NCI-H1417 (cell line): ENCODE data around the gene CCNI2.
A peak's percentile ranks its signal among the peaks of the same experiment; 100 is the strongest.

Source experiments
- DNase-seq, 3 experiments: peaks; one replicate each; lab custom pipeline; 2025; lab: John Stamatoyannopoulos, UW

Gene CCNI2

DNA sequence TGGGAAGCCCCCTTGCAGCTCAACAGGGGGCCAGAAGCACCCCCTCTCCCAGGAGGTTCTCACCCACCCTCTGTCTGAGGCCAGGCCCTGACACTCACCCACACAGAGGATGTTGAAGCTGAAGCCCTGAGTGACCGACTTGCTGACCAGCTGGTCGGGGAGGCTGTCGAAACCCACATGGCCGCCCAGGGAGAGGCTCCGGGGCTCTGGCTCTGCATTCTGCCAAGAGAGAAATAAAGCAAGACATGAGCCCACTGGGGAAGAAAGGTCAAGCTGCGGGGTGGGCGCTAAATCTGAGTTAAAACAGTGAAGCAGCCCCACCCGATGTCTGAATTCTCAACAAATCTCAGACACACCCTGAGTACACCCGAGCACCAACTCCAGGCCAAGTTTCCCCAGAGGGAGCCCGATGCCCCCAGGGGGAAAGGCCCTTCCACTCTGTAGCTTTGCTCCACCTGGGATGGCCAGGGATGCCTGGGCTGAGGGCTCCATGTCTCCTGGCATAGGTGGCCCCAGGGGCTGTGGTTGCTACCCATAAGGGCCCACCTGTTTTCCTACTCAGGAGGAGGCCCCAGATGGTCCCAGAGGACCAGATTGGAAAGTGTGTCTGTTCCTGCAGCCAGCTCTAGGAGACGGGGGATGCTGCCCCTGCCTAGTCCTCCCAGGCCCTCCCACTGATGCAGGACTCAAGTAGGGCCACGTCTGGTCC lies 18.2 kb downstream of the CCNI2 start:
- DNase-seq, result no peak

GRCh38 chr5:132766020-132766805 lies 19.0 kb downstream of the CCNI2 start:
- no peak for DNase-seq

DNA sequence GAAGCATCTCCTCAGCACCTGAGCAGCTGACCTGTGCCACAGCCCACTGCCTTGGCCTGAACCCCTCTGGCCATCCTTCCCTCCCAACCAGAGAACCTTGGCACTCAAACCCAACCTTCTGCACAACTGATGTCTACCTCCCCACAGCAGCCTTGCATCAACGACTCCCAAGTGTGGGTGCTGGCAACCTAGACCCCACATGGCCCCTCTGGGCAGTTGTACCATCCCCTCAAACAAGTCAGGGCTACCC lies 19.5 kb downstream of the CCNI2 start:
- DNase-seq, result no peak

GRCh38 chr5:132767150-132767549 lies 19.9 kb downstream of the CCNI2 start:
- DNase-seq, result no peak

- DNase-seq, result no peak
These were observed 21.3 kb downstream of the CCNI2 start for GRCh38 chr5:132768485-132768868.

- no peak for DNase-seq
These were observed 23.4 kb downstream of the CCNI2 start for GRCh38 chr5:132770476-132771159.

DNA sequence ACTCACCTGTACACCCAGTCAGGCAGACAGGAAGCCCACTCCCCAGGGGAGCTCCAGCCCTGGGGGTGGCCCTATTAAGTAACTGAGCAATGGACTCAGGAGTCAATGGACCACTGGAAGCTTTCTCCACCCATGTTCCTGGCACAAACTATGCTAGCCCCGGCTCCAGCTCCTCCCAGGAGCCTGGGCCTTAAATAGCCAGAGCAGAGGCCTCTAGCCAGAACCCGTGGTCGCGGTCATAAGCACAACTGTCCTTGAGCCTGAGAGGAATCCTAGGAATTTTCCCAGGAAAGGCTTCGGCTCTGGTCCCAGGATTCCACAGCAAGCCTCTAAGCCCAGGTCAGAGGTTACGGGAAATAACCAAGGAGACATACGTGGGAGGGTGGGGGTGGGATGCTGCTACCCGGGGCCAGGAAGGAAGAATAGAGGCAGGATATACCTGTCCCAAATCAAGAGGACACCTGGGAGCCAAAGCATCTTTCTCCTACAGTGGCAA lies 24.3 kb downstream of the CCNI2 start:
- no peak for DNase-seq

- no peak for DNase-seq
These were observed 25.3 kb downstream of the CCNI2 start for GRCh38 chr5:132772291-132773070.

DNA sequence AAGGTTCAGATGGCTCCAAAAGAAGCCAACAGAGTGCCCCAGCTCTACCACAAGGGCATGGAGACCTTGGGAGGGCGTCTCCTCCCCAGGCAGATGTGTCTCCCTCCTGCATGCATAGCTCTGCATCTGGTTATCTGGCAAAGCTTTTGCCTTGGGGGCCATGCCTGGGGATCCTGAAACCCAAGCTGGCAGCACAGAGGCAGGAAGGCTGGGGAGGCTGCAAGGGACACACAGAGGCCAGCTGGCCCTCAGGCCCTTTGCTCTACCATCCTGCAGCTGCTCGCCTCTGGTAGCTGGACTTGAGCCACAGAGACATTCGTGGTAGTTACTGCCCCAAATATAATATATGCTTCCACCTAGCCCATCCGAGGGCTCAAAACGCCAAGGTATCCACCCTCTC lies 25.9 kb downstream of the CCNI2 start:
- no peak for DNase-seq

GRCh38 chr5:132773601-132774355 lies 26.6 kb downstream of the CCNI2 start:
- no peak for DNase-seq

- DNase-seq, result no peak
These were observed 27.2 kb downstream of the CCNI2 start for GRCh38 chr5:132774406-132774805.

DNA sequence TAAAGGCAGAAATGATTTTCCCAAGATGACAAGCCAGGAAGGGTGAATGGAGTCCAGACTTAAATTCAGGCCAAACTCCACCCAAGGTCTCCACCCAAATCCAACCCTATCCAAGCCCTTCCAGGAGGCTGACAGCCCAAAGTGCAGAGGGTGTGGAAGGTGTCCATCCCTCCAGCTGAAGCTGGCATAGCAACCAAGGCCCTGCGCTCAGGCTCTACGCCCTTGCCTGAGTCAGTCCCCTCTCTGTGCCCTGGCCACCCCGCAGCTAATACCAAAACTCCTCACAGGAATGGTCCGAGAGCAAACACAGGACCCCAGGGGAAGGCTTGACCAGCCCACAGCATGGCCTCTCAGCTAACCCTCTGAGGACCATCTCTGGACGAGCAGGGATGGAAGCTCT lies 27.7 kb downstream of the CCNI2 start:
- DNase-seq, result no peak

DNA sequence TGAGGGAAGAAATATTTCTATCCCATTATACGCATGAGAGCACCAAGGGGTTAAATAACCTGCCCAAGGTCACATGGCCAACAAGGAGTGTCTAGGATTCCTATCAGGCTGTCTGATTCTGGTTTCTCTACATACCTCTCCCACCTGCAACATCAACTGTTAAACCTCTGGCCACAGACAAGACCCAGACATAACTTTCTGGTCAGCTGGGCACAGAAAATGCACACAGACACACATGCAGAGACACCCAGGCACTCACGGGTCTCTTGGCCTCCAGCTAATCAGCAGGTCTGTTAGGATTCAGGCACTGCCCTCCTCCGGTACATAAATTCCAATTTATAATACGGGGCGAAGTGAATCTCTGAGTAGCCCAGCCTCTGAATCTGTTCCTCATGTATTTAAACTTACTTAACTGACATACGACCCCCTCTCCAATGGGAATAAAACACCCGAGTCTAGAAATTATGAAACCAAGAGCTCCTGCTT lies 28.3 kb downstream of the CCNI2 start:
- no peak for DNase-seq

GRCh38 chr5:132776131-132776937 lies 29.1 kb downstream of the CCNI2 start:
- DNase-seq, result peak in 2 of 3 experiments; percentile 38 to 42

- DNase-seq, result no peak
These were observed 29.6 kb downstream of the CCNI2 start for GRCh38 chr5:132776938-132777208.

DNA sequence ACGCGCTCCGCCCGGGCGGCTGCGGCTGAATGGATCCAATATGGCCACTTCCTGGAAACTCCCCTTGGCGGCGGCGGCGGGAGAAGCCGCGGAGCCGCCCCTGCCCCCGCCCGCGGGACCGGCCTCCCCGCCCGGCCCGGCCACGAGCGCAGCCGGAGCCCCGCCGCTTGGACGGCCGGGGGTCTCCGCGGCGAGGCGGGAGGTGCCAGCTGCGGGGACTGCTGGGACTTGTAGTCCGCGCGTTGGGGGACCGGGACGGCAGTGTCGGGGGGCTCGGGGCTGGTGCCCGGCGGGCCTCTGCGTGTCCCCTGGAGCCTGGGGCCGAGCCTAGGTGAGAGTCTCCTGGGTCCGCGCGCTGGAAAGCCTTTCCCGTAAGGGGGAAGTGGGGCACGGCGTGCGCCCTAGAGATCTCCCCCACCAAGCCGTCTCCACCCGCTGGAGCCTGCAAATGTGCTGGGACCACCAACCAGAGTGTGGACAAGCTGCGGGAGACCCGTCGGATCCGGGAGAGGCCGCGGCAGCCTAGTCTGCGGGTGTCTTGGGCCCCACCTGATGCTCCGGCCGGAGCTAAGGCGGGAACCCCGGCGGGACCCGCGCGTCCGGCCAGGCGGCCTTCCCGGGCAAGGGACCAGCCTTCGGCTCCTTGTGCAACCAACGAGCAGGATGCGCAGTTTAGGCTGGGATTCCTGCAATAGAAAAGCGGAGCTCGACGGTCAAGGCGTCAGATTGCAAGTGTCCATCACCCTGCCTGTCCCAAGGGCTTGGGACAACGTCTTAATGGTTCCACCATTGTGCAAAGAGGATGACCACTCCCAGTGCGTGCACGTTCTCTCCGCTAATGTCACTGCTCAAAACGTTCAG lies 30.2 kb downstream of the CCNI2 start, which contains the start of gene SEPTIN8:
Gene SEPTIN8 (minus strand): TSS at position 31 of the 861 bp plus-strand sequence. CDS start 102 bp downstream, outside the sequence.
- peak; percentile 21 to 66 (median 61) for DNase-seq

DNA sequence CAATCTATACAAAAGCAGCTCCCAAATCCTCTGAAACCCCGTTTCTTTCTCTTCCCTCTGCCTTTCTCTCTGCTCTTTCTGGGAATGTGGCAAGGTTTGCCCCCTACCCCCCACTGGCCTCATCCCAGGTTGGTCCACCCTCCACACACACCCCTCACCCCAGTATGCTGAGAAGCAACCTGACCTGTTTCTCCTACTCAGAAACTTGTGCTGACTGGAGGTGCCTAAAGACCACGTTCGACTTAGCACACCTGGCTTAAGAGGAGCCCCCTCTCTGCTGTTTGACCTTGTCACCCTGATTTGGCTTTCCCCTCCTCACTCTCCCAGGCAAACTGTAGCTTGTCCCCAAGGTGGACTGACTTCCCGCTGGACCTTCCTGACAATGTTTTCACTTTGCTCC lies 30.9 kb downstream of the CCNI2 start:
- no peak for DNase-seq

DNA sequence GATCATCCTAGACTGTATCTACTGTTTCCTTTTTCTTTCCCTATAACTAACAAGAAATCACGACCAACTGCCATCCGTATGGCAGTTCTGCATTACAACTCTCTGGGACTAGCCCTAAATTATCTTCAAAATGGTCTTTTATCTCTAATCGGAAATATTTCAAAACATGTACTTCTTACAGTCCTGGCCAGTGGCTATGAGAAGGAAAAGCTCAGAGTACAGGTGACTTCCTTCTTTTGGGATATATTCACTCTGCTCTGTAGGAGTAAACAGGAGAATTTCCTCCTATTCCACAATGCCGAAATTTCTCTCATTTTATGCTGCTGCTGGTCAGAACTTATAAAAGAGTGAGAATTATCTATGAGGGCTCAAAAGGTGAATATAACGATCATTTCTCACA lies 31.6 kb downstream of the CCNI2 start:
- no peak for DNase-seq

- no peak for DNase-seq
These were observed 32.7 kb downstream of the CCNI2 start for GRCh38 chr5:132779961-132780360.

DNA sequence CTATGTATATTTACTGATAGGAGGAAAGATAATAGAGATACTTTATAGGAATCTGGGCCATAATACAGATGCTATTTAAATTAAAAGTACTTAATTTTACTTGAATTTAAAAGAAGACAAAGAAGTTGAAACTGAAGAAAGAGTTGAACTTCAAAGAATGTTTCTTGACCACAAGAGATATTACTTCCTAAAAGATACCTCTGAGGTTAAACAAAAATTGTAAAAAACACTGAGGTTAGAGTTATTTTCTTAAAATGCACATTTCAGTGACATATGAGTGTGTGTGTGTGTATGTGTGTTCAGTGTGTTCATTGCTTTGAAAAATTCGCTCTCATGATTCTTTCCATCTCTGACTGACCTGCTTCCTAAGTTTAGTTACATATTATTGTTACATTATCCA lies 33.4 kb downstream of the CCNI2 start:
- DNase-seq, result no peak
